ENCODE measurements around the gene PTPRD.

Gene PTPRD

GRCh38 chr9:8531826-8532415 lies 2080.9 kb downstream of the PTPRD start:
- no peak for TF ChIP-seq CTCF (IDR thresholded peaks at IDR 0.05; ENCODE audit: low read depth, low read length, missing control alignments)
- no peak overlapping the region for H3K4me3 ChIP-seq (ENCODE audit: low read depth, low read length)
- no peak for DNase-seq (ENCODE audit: low read depth)
- in situ Hi-C loops (cut with HindIII; ENCODE audit: low sequenced_read_pairs): no loop called here

- no peak for DNase-seq (ENCODE audit: low read depth)
- H3K4me3 ChIP-seq (ENCODE audit: low read depth, low read length): no peak overlapping the region
- TF ChIP-seq CTCF (IDR thresholded peaks at IDR 0.05; ENCODE audit: low read depth, low read length, missing control alignments): no peak
- in situ Hi-C loops (cut with HindIII; ENCODE audit: low sequenced_read_pairs): no loop called here
These were observed 2091.7 kb downstream of the PTPRD start for GRCh38 chr9:8521112-8521511.

GRCh38 chr9:8515748-8516147 lies 2097.1 kb downstream of the PTPRD start:
- in situ Hi-C loops (cut with HindIII; ENCODE audit: low sequenced_read_pairs): no loop called here
- no peak for TF ChIP-seq CTCF (IDR thresholded peaks at IDR 0.05; ENCODE audit: low read depth, low read length, missing control alignments)
- no peak for DNase-seq (ENCODE audit: low read depth)
- H3K4me3 ChIP-seq (ENCODE audit: low read depth, low read length): no peak overlapping the region

GRCh38 chr9:8514760-8515159 lies 2098.0 kb downstream of the PTPRD start:
- DNase-seq (ENCODE audit: low read depth): no peak
- in situ Hi-C loops (cut with HindIII; ENCODE audit: low sequenced_read_pairs): no loop called here
- no peak overlapping the region for H3K4me3 ChIP-seq (ENCODE audit: low read depth, low read length)
- TF ChIP-seq CTCF (IDR thresholded peaks at IDR 0.05; ENCODE audit: low read depth, low read length, missing control alignments): no peak

GRCh38 chr9:8508671-8509290 lies 2104.0 kb downstream of the PTPRD start:
- DNase-seq (ENCODE audit: low read depth): no peak
- no peak for TF ChIP-seq CTCF (IDR thresholded peaks at IDR 0.05; ENCODE audit: low read depth, low read length, missing control alignments)
- in situ Hi-C loops (cut with HindIII; ENCODE audit: low sequenced_read_pairs): no loop called here
- no peak overlapping the region for H3K4me3 ChIP-seq (ENCODE audit: low read depth, low read length)

GRCh38 chr9:8494571-8494970 lies 2118.2 kb downstream of the PTPRD start:
- DNase-seq (ENCODE audit: low read depth): no peak
- TF ChIP-seq CTCF (IDR thresholded peaks at IDR 0.05; ENCODE audit: low read depth, low read length, missing control alignments): no peak
- no peak overlapping the region for H3K4me3 ChIP-seq (ENCODE audit: low read depth, low read length)
- in situ Hi-C loops (cut with HindIII; ENCODE audit: low sequenced_read_pairs): no loop called here
